GM12801 (cell line): ENCODE measurements around the gene DENR.
"Not testable (repeated sequence)": the region's sequence is repeated elsewhere in the genome, so short reads cannot be mapped to it uniquely, and the experiment has no call there.

Source experiments
- CTCF ChIP-seq: IDR thresholded peaks from one replicate; pipeline ENCODE4 v1.5.1; 2011; ENCODE audit warnings: control low read depth; ENCODE audit not compliant: insufficient read length; ENCODE audit errors: extremely low read depth

Gene DENR

GRCh38 chr12:122752464-122753318 lies at the start of gene DENR:
TSS of gene DENR (plus strand) at chr12:122752824. CDS start at chr12:122753702, 878 bp downstream.
- TF ChIP-seq CTCF, result no peak

DNA sequence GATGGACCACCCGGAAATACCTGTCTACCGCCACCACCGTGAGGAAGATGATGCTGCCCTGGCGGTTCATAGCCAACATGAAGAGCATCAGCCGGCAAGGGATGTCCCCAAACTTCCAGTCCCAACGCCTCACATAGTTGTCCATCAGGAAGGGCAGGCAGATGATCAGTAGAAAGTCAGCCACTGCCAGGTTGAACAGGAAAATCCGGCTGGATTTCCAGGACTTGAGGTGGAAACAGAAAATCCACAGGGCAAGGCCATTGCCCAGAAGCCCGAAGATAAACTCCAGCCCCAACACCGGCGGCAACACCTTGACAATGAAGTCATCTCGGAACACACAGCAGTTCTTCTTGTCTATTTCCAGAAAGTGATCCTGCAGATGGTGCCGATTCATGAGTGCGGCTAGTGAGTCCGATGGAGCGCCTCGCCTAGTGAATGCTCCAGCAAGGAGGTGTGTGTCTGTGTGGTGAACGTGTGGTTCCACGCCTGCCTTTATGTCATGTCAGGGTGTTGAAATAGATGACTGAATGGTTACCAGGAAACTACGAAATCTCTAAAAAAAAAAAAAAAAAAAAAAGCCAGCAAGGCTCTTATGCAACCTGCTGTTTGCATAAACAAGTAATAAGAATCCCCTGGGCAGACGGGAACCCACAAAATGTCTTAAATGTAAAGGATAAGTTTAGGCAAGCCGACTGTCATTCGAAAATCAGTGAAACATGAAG lies 49.6 kb upstream of the DENR start, which contains the start of gene HCAR2:
HCAR2 (minus strand) TSS at position 468 of the 722 bp plus-strand sequence; CDS start at position 394, 74 bp downstream.
- TF ChIP-seq CTCF, result not testable (repeated sequence)

- TF ChIP-seq CTCF, result not testable (repeated sequence)
Observed at GRCh38 chr12:122716658-122717057, 36.0 kb upstream of the DENR start, which contains the start of gene HCAR3. TSS of gene HCAR3 (minus strand) at chr12:122716811. CDS start at chr12:122716737, 74 bp downstream.

DNA sequence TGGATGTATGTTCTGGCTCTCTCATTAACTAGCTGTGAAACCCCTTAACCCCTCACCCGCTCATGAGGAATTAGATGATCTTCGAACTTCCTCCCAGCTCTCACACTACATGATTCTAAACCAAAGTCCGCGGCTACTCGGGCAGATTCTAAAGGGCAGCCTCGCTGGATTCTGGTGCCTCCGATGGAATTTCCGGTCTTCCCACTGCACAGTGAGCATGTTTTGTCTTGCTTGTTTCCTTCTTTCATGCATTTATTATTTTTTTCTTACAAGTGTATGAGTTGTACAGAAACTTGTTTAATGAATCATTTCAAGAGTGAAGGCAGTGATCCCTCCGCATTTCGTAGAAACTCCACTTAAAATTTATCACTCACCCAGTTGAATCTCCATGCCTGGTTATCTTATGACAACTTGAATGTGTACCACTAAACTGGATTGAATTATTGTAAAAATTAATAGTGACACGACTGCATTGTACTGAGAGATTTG lies 31.5 kb upstream of the DENR start:
- TF ChIP-seq CTCF, result no peak

- TF ChIP-seq CTCF, result no peak
Observed at GRCh38 chr12:122722387-122722786, 30.2 kb upstream of the DENR start.

DNA sequence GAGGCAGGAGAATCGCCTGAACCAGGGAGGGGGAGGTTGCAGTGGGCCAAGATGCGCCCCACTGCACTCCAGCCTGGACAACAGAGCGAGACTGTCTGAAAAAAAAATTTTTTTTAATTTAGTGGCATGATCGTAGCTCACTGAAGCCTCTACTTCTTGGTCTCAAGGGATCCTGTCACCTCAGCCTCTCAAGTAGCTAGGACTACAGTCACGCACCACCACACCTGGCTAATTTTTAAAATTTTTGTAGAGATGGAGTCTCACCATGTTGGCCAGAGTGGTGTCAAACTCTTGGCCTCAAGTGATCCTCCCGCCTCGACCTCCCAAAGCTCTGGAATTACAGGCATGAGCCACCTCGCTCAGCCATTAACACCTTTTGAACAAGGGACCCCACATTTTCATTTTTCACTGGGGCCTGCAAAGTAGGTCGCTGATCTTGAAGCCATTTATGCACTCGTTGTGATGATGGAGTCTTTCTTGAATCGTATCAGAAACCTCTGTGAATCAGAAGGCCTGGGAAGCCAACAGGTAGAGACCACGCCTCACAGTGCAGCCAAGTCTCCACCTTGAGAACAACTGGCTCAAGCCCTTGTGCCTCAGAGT lies 27.9 kb upstream of the DENR start:
- no peak for TF ChIP-seq CTCF
